ENCODE data around the gene CD80. TPM values are rescaled to one million over a fixed set of nuclear protein-coding genes. Genes with fewer than 3 reads are reported as not detected.
"Not testable (repeated sequence)": the region's sequence is repeated elsewhere in the genome, so short reads cannot be mapped to it uniquely, and the experiment has no call there.

Gene CD80
- polyA plus RNA-seq (ENCODE audit: insufficient read length in 4 of 4) = under 1 TPM; 0.12 to 0.45 (median 0.30) TPM

- DNase-seq (ENCODE audit: low read depth in 4 of 4, low spot score in 3 of 4) = no peak
Measured at GRCh38 chr3:119559441-119559963, at the start of gene CD80. TSS of gene CD80 (minus strand) at chr3:119559614. CDS start at chr3:119557728, 1,886 bp downstream.

GRCh38 chr3:119608405-119609000 lies 49.1 kb upstream of the CD80 start:
- no peak for DNase-seq (ENCODE audit: low read depth in 4 of 4, low spot score in 3 of 4)

- no peak for DNase-seq (ENCODE audit: low read depth in 4 of 4, low spot score in 3 of 4)
Measured at GRCh38 chr3:119604878-119605277, 45.5 kb upstream of the CD80 start.

GRCh38 chr3:119602676-119603075 lies 43.3 kb upstream of the CD80 start:
- DNase-seq (ENCODE audit: low read depth in 4 of 4, low spot score in 3 of 4) = no peak

- DNase-seq (ENCODE audit: low read depth in 4 of 4, low spot score in 3 of 4) = no peak
Measured at GRCh38 chr3:119601154-119601553, 41.7 kb upstream of the CD80 start.

- no peak for DNase-seq (ENCODE audit: low read depth in 4 of 4, low spot score in 3 of 4)
Measured at GRCh38 chr3:119600732-119601131, 41.3 kb upstream of the CD80 start.

GRCh38 chr3:119599558-119600174 lies 40.3 kb upstream of the CD80 start:
- DNase-seq (ENCODE audit: low read depth in 4 of 4, low spot score in 3 of 4) = no peak

- no peak for DNase-seq (ENCODE audit: low read depth in 4 of 4, low spot score in 3 of 4)
Measured at GRCh38 chr3:119598410-119599098, 39.1 kb upstream of the CD80 start.

- DNase-seq (ENCODE audit: low read depth in 4 of 4, low spot score in 3 of 4) = peak in 1 of 4 donors; percentile 37
Measured at GRCh38 chr3:119597548-119598288, 38.3 kb upstream of the CD80 start, which contains the start of gene PLA1A. TSS of gene PLA1A (plus strand) at chr3:119597885. CDS start at chr3:119597914, 29 bp downstream.

- no peak for DNase-seq (ENCODE audit: low read depth in 4 of 4, low spot score in 3 of 4)
Measured at GRCh38 chr3:119596398-119596797, 37.0 kb upstream of the CD80 start.

- no peak for DNase-seq (ENCODE audit: low read depth in 4 of 4, low spot score in 3 of 4)
Measured at GRCh38 chr3:119595639-119596334, 36.4 kb upstream of the CD80 start.

- DNase-seq (ENCODE audit: low read depth in 4 of 4, low spot score in 3 of 4) = not testable (repeated sequence)
Measured at GRCh38 chr3:119594929-119595328, 35.5 kb upstream of the CD80 start.

- no peak for DNase-seq (ENCODE audit: low read depth in 4 of 4, low spot score in 3 of 4)
Measured at GRCh38 chr3:119594066-119594465, 34.7 kb upstream of the CD80 start.

- no peak for DNase-seq (ENCODE audit: low read depth in 4 of 4, low spot score in 3 of 4)
Measured at GRCh38 chr3:119592861-119593260, 33.4 kb upstream of the CD80 start.

- DNase-seq (ENCODE audit: low read depth in 4 of 4, low spot score in 3 of 4) = no peak
Measured at GRCh38 chr3:119590706-119591105, 31.3 kb upstream of the CD80 start.

- DNase-seq (ENCODE audit: low read depth in 4 of 4, low spot score in 3 of 4) = no peak
Measured at GRCh38 chr3:119589102-119589773, 29.8 kb upstream of the CD80 start.

- no peak for DNase-seq (ENCODE audit: low read depth in 4 of 4, low spot score in 3 of 4)
Measured at GRCh38 chr3:119588112-119588511, 28.7 kb upstream of the CD80 start.

GRCh38 chr3:119586733-119587172 lies 27.3 kb upstream of the CD80 start:
- DNase-seq (ENCODE audit: low read depth in 4 of 4, low spot score in 3 of 4) = no peak

- DNase-seq (ENCODE audit: low read depth in 4 of 4, low spot score in 3 of 4) = no peak
Measured at GRCh38 chr3:119585856-119586570, 26.6 kb upstream of the CD80 start.

Measured in left renal pelvis (tissue), 4 donors.